NCI-H128 (cell line): ENCODE results near the gene TRIM52.
"Not testable (repeated sequence)": the region's sequence is repeated elsewhere in the genome, so short reads cannot be mapped to it uniquely, and the experiment has no call there.

Experiments
- DNase-seq: peaks from one replicate; lab custom pipeline; 2025; ENCODE audit not compliant: unreplicated experiment; lab: John Stamatoyannopoulos, UW

The TRIM52 gene

GRCh38 chr5:181260720-181261319, at the start of gene TRIM52:
Gene TRIM52, minus strand, starts transcription at chr5:181261143. Its CDS starts 330 bp downstream, at chr5:181260813.
- DNase-seq, result no peak

DNA sequence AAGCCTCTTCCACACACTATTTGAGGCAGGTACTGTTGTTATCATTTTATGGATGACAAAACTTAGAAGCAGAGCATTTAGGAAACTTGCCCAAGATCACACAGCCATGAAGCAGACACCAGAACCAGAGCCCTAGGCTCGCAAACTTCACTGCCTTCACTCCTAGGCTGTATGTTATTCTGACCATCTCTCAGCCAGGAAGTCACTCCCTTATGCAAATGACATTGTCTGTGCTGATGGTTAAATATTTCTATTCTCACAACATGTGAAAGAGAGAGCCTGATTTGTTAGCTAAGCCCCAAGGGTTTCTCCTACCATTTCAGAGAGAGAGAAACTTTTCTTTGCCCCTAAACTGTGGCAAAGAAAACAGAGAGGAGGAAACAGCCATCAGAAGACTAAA, 26.4 kb upstream of the TRIM52 start:
- DNase-seq, result not testable (repeated sequence)

- DNase-seq, result not testable (repeated sequence)
Measured at GRCh38 chr5:181285962-181286705, 25.2 kb upstream of the TRIM52 start.

- DNase-seq, result not testable (repeated sequence)
Measured at GRCh38 chr5:181283841-181284755, 23.2 kb upstream of the TRIM52 start.

- DNase-seq, result no peak
Measured at GRCh38 chr5:181283347-181283746, 22.4 kb upstream of the TRIM52 start.

GRCh38 chr5:181282874-181283273, 21.9 kb upstream of the TRIM52 start:
- no peak for DNase-seq

GRCh38 chr5:181282415-181282814, 21.5 kb upstream of the TRIM52 start:
- DNase-seq, result not testable (repeated sequence)

DNA sequence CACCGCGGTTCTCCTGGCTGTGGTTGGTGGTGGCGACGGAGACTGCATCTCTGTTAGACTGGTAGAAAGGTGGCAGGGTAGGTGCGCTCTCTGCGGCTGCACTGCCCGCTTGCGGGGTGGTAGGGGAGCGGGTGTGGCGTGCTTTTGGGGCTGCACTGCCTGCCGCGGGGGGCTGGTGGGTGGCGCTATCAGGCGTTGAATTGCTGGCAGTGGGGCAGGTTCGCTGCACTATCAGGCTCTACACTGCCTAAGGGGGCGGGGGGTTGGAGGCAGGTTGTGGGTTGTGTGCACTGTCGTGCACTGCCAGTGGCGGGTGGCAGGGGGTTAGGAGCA, 21.0 kb upstream of the TRIM52 start:
- DNase-seq, result no peak

GRCh38 chr5:181281077-181281983, 20.4 kb upstream of the TRIM52 start:
- DNase-seq, result no peak

GRCh38 chr5:181280251-181280762, 19.4 kb upstream of the TRIM52 start:
- no peak for DNase-seq

- not testable (repeated sequence) for DNase-seq
Measured at GRCh38 chr5:181273433-181273744, 12.4 kb upstream of the TRIM52 start.

DNA sequence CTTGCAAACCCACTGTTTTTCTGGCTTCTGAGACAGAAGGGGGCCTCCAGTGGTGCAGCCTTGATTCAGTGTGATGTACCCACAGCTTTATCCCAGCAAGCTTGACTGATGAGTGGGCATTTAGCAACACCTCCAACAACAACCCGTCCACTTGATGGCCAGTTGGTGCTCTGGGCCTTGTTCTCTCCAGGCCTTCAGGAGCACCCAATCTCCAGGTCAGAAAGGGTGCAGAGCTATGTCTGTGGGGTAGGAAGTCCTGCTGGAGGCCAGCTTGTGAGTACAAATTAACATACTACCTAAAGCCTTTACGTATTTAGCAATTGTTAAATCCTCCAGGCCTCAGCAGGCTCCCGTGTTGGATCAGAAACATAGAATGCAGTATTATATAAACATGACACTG, 10.1 kb upstream of the TRIM52 start:
- DNase-seq, result no peak

DNA sequence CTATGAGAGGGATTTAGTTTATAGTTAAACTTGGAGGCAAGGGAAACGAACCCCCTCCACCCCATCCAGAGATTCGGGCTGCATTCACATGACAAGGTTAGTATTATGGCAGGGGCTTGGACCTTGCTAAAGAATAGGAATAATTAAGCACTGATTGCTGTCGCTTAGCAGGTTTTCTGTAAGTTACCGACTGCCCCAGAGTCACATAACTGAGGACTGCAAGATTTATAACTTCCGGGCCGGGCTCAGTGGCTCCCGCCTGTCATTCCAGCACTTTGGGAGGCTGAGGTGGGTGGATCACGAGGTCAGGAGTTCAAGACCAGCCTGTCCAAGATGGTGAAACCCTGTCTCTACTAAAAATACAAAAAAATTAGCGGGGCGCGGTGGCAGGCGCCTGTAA, 7.0 kb upstream of the TRIM52 start:
- not testable (repeated sequence) for DNase-seq

DNA sequence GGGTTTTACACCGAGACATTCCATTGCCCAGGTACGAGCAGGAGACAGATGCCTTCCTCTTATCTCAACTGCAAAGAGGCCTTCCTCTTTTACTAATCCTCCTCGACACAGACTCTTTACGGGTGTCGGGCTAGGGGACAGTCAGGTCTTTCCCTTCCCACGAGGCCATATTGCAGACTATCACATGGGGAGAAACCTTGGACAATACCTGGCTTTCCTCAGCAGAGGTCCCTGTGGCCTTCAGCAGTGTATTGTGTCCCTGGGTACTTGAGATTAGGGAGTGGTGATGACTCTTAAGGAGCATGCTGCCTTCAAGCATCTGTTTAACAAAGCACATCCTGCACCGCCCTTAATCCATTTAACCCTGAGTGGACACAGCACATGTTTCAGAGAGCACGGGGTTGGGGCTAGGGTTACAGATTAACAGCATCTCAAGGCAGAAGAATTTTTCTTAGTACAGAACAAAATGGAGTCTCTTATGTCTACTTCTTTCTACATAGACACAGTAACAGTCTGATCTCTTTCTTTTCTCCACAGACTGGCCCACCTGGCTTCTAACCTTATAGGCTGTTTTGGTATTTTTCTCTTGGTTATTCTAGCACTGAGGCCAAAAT, 6.5 kb upstream of the TRIM52 start:
- DNase-seq, result not testable (repeated sequence)

DNA sequence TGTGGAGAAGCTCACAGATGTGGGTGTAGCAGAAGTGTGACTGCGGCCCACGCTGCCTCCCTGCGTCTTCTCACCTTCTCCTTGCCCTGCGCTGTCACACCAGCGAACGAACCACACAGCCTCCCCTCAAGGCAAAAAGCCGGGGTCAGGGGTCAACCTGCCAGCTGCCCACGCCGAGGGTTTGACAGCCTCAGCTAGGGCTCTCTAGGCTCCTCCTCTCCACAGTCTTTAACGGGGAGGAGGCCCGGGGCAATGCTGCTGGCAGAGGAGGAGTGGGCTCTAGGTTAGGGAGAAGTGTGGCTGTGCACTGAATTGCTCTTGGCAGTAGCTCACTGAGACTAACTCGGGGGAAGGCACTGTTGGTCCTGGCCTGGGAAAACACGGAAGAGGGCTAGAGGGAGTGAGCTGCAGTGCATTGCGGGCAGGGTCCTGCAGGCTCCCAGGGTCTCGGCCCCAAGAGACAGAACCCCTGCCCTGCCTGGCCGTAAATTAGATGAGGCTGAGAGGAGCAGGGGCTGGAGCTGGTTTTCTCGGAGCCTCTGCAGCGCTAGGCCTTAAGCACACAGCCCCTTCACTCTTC, 4.2 kb upstream of the TRIM52 start:
- no peak for DNase-seq

- no peak for DNase-seq
Measured at GRCh38 chr5:181263633-181264032, 2.7 kb upstream of the TRIM52 start.

- DNase-seq, result no peak
Measured at GRCh38 chr5:181261320-181262049, 542 bp upstream of the TRIM52 start.

DNA sequence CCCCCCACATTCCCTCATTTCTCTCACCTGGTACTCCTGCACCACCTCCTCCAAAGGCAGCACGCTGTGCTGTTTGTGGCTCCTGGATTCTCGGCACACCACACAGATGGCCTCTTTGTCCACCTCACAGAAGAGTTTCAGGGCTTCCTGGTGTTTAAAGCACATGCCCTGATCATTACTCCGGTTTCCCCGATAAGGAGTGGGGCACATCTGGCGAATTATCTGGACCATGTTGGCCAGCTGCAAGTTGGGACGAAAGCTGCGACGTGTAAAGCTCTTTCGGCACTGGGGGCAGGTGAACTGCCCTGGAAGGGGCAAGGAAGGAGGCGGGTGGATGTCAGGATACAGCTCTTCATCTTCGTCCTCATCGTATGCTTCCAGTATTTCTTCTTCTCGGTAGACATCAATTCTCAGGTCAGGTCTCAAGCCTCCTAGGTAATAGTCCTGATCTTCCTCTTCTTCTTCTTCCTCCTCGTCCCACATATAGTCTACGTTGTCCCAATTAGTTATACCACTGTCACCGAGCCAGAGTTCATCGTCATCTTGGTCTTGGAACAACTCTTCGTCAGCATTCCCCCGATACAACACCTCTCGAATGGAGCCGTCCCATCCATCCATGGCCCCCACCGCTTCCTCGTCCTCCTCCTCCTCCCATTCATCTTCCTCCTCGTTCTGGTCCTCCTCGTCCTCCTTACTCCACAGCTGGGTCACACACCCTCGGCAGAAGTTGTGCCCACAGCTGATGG, 796 bp downstream of the TRIM52 start:
- DNase-seq, result no peak
